ENCODE data around the gene CNBP. TPM values are rescaled to one million over a fixed set of nuclear protein-coding genes. Genes with fewer than 3 reads are reported as not detected.
"Not testable (repeated sequence)": the region's sequence is repeated elsewhere in the genome, so short reads cannot be mapped to it uniquely, and the experiment has no call there.

The CNBP gene
- polyA plus RNA-seq, 1 experiment = 268 TPM

DNA sequence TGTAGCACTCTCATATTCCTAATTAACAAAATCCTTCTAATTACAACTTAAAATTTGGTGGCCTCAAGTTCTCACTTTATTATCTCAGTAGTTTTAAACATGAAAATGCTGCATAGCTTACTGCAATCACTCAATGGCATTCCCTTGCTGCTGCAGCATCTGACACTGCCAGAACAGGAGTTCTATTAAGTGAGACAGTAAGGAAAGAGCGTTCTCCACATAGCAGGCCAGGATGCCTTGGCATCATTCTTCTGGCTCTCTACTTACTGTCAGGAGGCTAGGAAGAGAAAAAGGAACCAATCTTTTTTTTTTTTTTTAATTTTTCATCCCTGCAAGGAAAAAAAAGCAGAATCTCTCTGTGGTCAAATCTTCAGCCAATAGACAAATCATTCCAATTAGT is 3.2 kb downstream of the CNBP start:
- CTCF ChIA-PET = interaction anchor here (1.1 to 2.1 kb wide), 3 partner anchors 14 to 210 kb away, joined by 4 to 11 read pairs (median 4); no protein-coding TSS in a partner anchor
- TF ChIP-seq, protein P1, sequence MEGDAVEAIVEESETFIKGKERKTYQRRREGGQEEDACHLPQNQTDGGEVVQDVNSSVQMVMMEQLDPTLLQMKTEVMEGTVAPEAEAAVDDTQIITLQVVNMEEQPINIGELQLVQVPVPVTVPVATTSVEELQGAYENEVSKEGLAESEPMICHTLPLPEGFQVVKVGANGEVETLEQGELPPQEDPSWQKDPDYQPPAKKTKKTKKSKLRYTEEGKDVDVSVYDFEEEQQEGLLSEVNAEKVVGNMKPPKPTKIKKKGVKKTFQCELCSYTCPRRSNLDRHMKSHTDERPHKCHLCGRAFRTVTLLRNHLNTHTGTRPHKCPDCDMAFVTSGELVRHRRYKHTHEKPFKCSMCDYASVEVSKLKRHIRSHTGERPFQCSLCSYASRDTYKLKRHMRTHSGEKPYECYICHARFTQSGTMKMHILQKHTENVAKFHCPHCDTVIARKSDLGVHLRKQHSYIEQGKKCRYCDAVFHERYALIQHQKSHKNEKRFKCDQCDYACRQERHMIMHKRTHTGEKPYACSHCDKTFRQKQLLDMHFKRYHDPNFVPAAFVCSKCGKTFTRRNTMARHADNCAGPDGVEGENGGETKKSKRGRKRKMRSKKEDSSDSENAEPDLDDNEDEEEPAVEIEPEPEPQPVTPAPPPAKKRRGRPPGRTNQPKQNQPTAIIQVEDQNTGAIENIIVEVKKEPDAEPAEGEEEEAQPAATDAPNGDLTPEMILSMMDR (IDR thresholded peaks at IDR 0.05; ENCODE audit: insufficient read depth, low read depth, low read length) = no peak
- Histone ChIP-seq H3K36me3 (ENCODE audit: control insufficient read depth, insufficient read depth, low read length) (peaks cover 1% of the 10 kb centered on the region; the same call in 1 of the 2 replicates), H3K4me3 (ENCODE audit: low read depth, low read length) (no peak overlapping the region), H3K27me3 (ENCODE audit: control insufficient read depth, insufficient read depth, low read length) (no peaks in the 10 kb centered on the region)
- POLR2A ChIA-PET = interaction anchor here (0.7 kb wide), 1 partner anchor 94 kb away, joined by 15 read pairs; no protein-coding TSS in a partner anchor
- DNase-seq (ENCODE audit: low read depth) = no peak

DNA sequence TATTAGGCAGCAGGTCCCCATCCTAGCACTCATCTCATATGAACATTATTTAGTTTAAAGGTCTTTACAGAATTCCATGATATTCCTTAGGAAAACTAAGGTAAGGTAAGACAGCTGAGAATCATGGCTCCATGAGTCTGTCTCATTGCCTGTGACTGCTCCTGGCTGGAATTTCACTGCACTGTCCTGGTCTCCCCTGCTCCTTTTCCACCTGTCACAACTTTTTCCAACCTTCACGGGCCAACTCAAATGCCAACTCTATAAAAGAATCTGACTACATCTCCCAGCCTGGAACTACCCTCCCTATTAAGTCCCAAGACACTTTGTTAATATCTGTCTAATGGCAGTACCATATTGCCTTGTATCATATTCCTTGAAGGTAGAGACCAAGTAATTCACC is 7.6 kb downstream of the CNBP start:
- DNase-seq (ENCODE audit: low read depth) = no peak
- TF ChIP-seq, protein P1 (IDR thresholded peaks at IDR 0.05; ENCODE audit: insufficient read depth, low read depth, low read length) = no peak
- POLR2A ChIA-PET = no interaction called here
- CTCF ChIA-PET = no interaction called here
- no peaks in the 10 kb centered on the region for H3K27me3 ChIP-seq (ENCODE audit: control insufficient read depth, insufficient read depth, low read length)
- H3K36me3 ChIP-seq (ENCODE audit: control insufficient read depth, insufficient read depth, low read length) = peaks cover 2% of the 10 kb centered on the region
- no peak overlapping the region for H3K4me3 ChIP-seq (ENCODE audit: low read depth, low read length)

DNA sequence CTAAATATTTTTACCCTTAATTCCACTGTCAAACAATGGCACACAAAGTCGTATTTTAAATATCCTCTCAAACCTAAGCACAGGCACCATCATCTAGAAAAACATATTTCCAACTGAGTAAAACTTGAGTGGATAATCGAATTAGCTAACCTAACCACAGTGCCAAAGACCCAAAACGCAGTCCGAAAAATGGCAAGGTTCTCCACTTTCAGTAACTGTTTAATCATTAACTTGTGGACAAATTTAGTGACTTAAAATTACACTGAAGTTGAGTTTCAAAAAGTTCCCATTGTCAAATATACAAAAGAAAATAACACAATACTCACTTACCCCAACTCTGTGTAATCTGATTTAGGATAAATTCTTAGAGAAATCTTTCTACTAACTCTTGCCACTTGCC is 10.0 kb downstream of the CNBP start:
- TF ChIP-seq, protein P1 (IDR thresholded peaks at IDR 0.05; ENCODE audit: insufficient read depth, low read depth, low read length) = no peak
- ChIA-PET CTCF (no interaction called here), POLR2A (no interaction called here)
- DNase-seq (ENCODE audit: low read depth) = no peak
- peaks cover 5% of the 10 kb centered on the region for H3K36me3 ChIP-seq (ENCODE audit: control insufficient read depth, insufficient read depth, low read length)
- H3K4me3 ChIP-seq (ENCODE audit: low read depth, low read length) = no peak overlapping the region
- no peaks in the 10 kb centered on the region for H3K27me3 ChIP-seq (ENCODE audit: control insufficient read depth, insufficient read depth, low read length)

DNA sequence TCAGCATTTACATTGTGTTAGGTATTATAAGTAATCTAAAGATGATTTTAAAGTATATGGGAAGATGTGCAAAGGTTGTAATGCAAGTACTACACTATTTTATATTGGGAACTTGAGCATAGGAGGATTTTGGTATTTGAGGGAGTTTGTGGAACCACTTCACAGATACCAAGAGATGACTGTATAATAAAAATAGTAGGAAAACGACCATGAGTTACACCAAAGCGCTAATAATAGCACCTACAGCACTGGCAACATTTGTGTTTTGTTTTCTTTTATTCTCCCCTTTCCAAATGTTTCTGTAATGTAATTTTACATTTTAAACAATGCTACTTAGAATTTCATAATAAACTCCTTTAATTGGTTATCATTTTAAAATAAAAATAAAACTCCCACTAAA is 10.5 kb downstream of the CNBP start:
- DNase-seq (ENCODE audit: low read depth) = no peak
- no peak overlapping the region for H3K4me3 ChIP-seq (ENCODE audit: low read depth, low read length)
- ChIA-PET POLR2A (no interaction called here), CTCF (interaction anchor here (1.1 kb wide), 1 partner anchor 72 kb away, joined by 5 read pairs; no protein-coding TSS in a partner anchor)
- H3K27me3 ChIP-seq (ENCODE audit: control insufficient read depth, insufficient read depth, low read length) = no peaks in the 10 kb centered on the region
- TF ChIP-seq, protein P1 (IDR thresholded peaks at IDR 0.05; ENCODE audit: insufficient read depth, low read depth, low read length) = no peak
- H3K36me3 ChIP-seq (ENCODE audit: control insufficient read depth, insufficient read depth, low read length) = peaks cover 5% of the 10 kb centered on the region

DNA sequence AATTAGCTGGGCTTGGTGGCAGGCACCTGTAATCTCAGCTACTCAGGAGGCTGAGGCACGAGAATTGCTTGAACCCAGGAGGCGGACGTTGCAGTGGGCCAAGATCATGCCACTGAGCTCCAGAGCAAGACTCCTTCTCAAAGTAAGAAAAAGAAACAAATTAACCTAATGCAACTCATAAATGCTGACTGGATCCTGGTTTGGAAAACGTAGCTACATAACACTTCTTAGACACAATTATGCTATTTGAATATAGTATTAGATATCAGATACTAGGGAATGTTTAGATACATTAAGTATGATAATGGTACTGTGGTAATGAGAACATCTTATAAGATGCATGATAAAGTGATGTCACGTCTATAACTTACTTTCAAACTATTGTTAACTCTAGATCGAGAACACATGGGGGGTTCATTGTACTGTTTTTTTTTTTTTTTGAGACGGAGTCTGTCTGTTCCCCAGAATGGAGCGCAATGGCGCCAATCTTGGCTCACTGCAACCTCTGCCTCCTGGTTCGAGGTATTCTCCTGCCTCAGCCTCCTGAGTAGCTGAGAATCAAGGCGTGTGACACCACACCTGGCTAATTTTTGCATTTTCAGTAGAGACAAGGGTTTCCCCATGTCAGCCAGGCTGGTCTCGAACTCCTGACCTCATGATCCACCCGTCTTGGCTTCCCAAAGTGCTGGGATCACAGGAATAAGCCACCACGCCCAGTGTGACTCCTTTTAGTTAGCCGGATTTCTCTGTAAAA is 16.9 kb downstream of the CNBP start:
- H3K36me3 ChIP-seq (ENCODE audit: control insufficient read depth, insufficient read depth, low read length) = peaks cover 14% of the 10 kb centered on the region

DNA sequence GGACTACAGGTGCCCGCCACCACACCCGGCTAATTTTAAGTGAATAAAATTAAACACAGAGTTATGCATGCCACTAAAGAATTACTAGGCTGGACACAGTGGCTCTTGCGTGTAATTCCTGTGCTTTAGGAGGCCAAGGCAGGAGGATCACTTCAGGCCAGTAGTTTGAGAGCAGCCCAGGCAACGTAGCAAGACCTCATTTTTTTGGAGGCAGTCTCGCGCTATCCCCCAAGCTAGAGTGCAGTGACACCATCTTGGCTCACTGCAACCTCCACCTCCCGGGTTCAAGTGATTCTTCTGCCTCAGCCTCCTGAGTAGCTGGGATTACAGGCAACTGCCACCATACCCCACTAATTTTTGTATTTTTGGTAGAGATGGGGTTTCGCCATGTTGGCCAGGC is 18.1 kb downstream of the CNBP start:
- H3K4me3 ChIP-seq (ENCODE audit: low read depth, low read length); DNase-seq (ENCODE audit: low read depth); POLR2A ChIA-PET; H3K27me3 ChIP-seq (ENCODE audit: control insufficient read depth, insufficient read depth, low read length): not testable (repeated sequence)
- peaks cover 11% of the 10 kb centered on the region for H3K36me3 ChIP-seq (ENCODE audit: control insufficient read depth, insufficient read depth, low read length)
- CTCF ChIA-PET = interaction anchor here (1.3 to 4.3 kb wide), 2 partner anchors 47 to 80 kb away, joined by 3 to 22 read pairs; no protein-coding TSS in a partner anchor

More for the DNA sequence above, 16.9 kb downstream of the CNBP start:
- DNase-seq (ENCODE audit: low read depth) = no peak
- no peaks in the 10 kb centered on the region for H3K27me3 ChIP-seq (ENCODE audit: control insufficient read depth, insufficient read depth, low read length)
- no peak overlapping the region for H3K4me3 ChIP-seq (ENCODE audit: low read depth, low read length)
- ChIA-PET CTCF (interaction anchor here (0.8 to 4.3 kb wide), 4 partner anchors 13 to 113 kb away, joined by 3 to 22 read pairs (median 4); no protein-coding TSS in a partner anchor), POLR2A (no interaction called here)
- TF ChIP-seq, protein P1 (IDR thresholded peaks at IDR 0.05; ENCODE audit: insufficient read depth, low read depth, low read length) = no peak

All from BJ (cell line).